Sciatic nerve (tissue), 2 donors: ENCODE results near the gene HYOU1. TPM values are rescaled to one million over a fixed set of nuclear protein-coding genes. Genes with fewer than 3 reads are reported as not detected.
"Not testable (repeated sequence)": the region's sequence is repeated elsewhere in the genome, so short reads cannot be mapped to it uniquely, and the experiment has no call there.

Source experiments
- ATAC-seq: fragments of 200-7000 bp; cut with Tn5 transposase; one replicate; pipeline ENCODE4 v1.9.1; 2020; ENCODE audit warnings: mild to moderate bottlenecking, moderate library complexity
- DNase-seq: peaks from one replicate; pipeline ENCODE4 v3.0.0-alpha.2; 2020; ENCODE audit warnings: low spot score
- intact Hi-C: fragments of 100-400 bp; cut with DNase I; formaldehyde crosslinking; loops from one replicate; pipeline ENCODE4 v1.14.2; 2022
- total RNA-seq: library from RNA; stranded (reverse); fragmentation: NEBNext Ultra II Directional; extraction: Animal tissue kit (Norgen Biotek cat#: 25700); gene quantifications from one replicate; pipeline ENCODE4 v1.2.1, GENCODE V29; 2021
- donor health status: DM: no; HTN: no; CAD: no.
- donor health status: DM: no; HTN: no; CAD: no.

The HYOU1 gene
- total RNA-seq, 1 donor from 2014 or later = 107 TPM

- intact Hi-C loops = no loop called here
- DNase-seq = no peak
- no peak for ATAC-seq
Observed at GRCh38 chr11:119087747-119088241, 30.8 kb upstream of the HYOU1 start.

- ATAC-seq = no peak
- DNase-seq = no peak
- intact Hi-C loops = no loop called here
Observed at GRCh38 chr11:119087123-119087522, 30.1 kb upstream of the HYOU1 start.

GRCh38 chr11:119085437-119085847, 28.4 kb upstream of the HYOU1 start:
- peak; percentile 3 for ATAC-seq
- intact Hi-C loops = no loop called here
- no peak for DNase-seq

GRCh38 chr11:119084663-119085436, 27.8 kb upstream of the HYOU1 start, which contains the start of gene HMBS:
HMBS (plus strand) TSS chr11:119084881; CDS start chr11:119085034, 153 bp downstream.
- ATAC-seq (peak; percentile 98), DNase-seq (peak; percentile 95)
- intact Hi-C loops = no loop called here

- ATAC-seq (no peak), DNase-seq (no peak)
- intact Hi-C loops = no loop called here
Observed at GRCh38 chr11:119081682-119082260, 24.8 kb upstream of the HYOU1 start.

GRCh38 chr11:119078675-119079420, 21.8 kb upstream of the HYOU1 start:
- no peak for ATAC-seq
- intact Hi-C loops = no loop called here
- DNase-seq = no peak

- ATAC-seq (no peak), DNase-seq (no peak)
- intact Hi-C loops = no loop called here
Observed at GRCh38 chr11:119077839-119078238, 20.8 kb upstream of the HYOU1 start.

GRCh38 chr11:119067371-119068222, 10.6 kb upstream of the HYOU1 start, which contains the start of gene VPS11:
VPS11 (plus strand) TSS chr11:119067818; CDS start chr11:119067824, 6 bp downstream.
- ATAC-seq (peak; percentile 99), DNase-seq (peak; percentile 99)
- intact Hi-C loops = no loop called here

GRCh38 chr11:119065369-119065768, 8.4 kb upstream of the HYOU1 start:
- no peak for DNase-seq
- ATAC-seq = no peak
- intact Hi-C loops = no loop called here

- ATAC-seq (no peak), DNase-seq (no peak)
- intact Hi-C loops = no loop called here
Observed at GRCh38 chr11:119062779-119063178, 5.8 kb upstream of the HYOU1 start.

- intact Hi-C loops = no loop called here
- DNase-seq (no peak), ATAC-seq (no peak)
Observed at GRCh38 chr11:119061256-119061655, 4.3 kb upstream of the HYOU1 start.

GRCh38 chr11:119059128-119059527, 2.1 kb upstream of the HYOU1 start:
- ATAC-seq, intact Hi-C loops, DNase-seq: not testable (repeated sequence)

GRCh38 chr11:119056421-119056999, 495 bp downstream of the HYOU1 start:
- ATAC-seq (peak; percentile 1), DNase-seq (peak; percentile 69)
- intact Hi-C loops = no loop called here

GRCh38 chr11:119055901-119056300, 1.1 kb downstream of the HYOU1 start:
- no peak for DNase-seq
- ATAC-seq = no peak
- intact Hi-C loops = no loop called here

- intact Hi-C loops = no loop called here
- DNase-seq = no peak
- ATAC-seq = no peak
Observed at GRCh38 chr11:119054418-119054817, 2.6 kb downstream of the HYOU1 start.

- intact Hi-C loops = no loop called here
- ATAC-seq (no peak), DNase-seq (no peak)
Observed at GRCh38 chr11:119052163-119052814, 4.7 kb downstream of the HYOU1 start.

- DNase-seq = no peak
- no peak for ATAC-seq
- intact Hi-C loops = no loop called here
Observed at GRCh38 chr11:119051440-119052162, 5.4 kb downstream of the HYOU1 start.
